Measurements from ENCODE around the gene CPLX3.

Gene CPLX3

GRCh38 chr15:74838746-74839525, 12.5 kb downstream of the CPLX3 start:
- TF ChIP-seq EZH2 (IDR thresholded peaks at IDR 0.05; ENCODE audit: borderline replicate concordance, low read length) (no peak), CTCF (IDR thresholded peaks at IDR 0.05; ENCODE audit: low read length) (no peak)
- H3K4me3 ChIP-seq (ENCODE audit: low read depth, low read length, poor library complexity, severe bottlenecking), result no peak overlapping the region
- H3K36me3 ChIP-seq (ENCODE audit: insufficient read depth, low read length), result peaks cover 20% of the 10 kb centered on the region; the same call in 1 of the 2 replicates
- H3K9ac ChIP-seq (ENCODE audit: low read length), result no peak overlapping the region
- no peak overlapping the region for H3K4me2 ChIP-seq (ENCODE audit: low read length)
- no peak overlapping the region for H3K27ac ChIP-seq (ENCODE audit: low read depth, low read length, poor library complexity, severe bottlenecking)
- H3K27me3 ChIP-seq (ENCODE audit: insufficient read depth, low read length), result no peaks in the 10 kb centered on the region
- no peaks in the 10 kb centered on the region for H4K20me1 ChIP-seq (ENCODE audit: insufficient read depth, low read length)
- no peaks in the 10 kb centered on the region for H3K9me2 ChIP-seq (ENCODE audit: low read depth, low read length)
- no peaks in the 10 kb centered on the region for H3F3A ChIP-seq (ENCODE audit: insufficient read depth, low read length)
- peaks cover 34% of the 10 kb centered on the region for H3K4me1 ChIP-seq (ENCODE audit: insufficient read depth, low read length, severe bottlenecking)
- no peaks in the 10 kb centered on the region for H3K9me3 ChIP-seq (ENCODE audit: low read length)
- no peak overlapping the region for H2AFZ ChIP-seq (ENCODE audit: low read length)
- no peaks in the 10 kb centered on the region for H3K79me2 ChIP-seq (ENCODE audit: insufficient read depth, low read length)

- peak; percentile 50 for TF ChIP-seq CTCF (IDR thresholded peaks at IDR 0.05; ENCODE audit: low read length)
- no peak for TF ChIP-seq EZH2 (IDR thresholded peaks at IDR 0.05; ENCODE audit: borderline replicate concordance, low read length)
- no peaks in the 10 kb centered on the region for H4K20me1 ChIP-seq (ENCODE audit: insufficient read depth, low read length)
- H3K4me1 ChIP-seq (ENCODE audit: insufficient read depth, low read length, severe bottlenecking), result peaks cover 42% of the 10 kb centered on the region
- H3K4me2 ChIP-seq (ENCODE audit: low read length), result no peak overlapping the region; the same call in 1 of the 2 replicates
- no peak overlapping the region for H2AFZ ChIP-seq (ENCODE audit: low read length)
- H3K9me3 ChIP-seq (ENCODE audit: low read length), result no peaks in the 10 kb centered on the region
- no peak overlapping the region for H3K27ac ChIP-seq (ENCODE audit: low read depth, low read length, poor library complexity, severe bottlenecking)
- H3K36me3 ChIP-seq (ENCODE audit: insufficient read depth, low read length), result peaks cover 27% of the 10 kb centered on the region; the same call in 1 of the 2 replicates
- peak overlapping the region; percentile 17; the same call in 1 of the 2 replicates for H3K9ac ChIP-seq (ENCODE audit: low read length)
- H3K9me2 ChIP-seq (ENCODE audit: low read depth, low read length), result no peaks in the 10 kb centered on the region
- H3K27me3 ChIP-seq (ENCODE audit: insufficient read depth, low read length), result no peaks in the 10 kb centered on the region
- no peak overlapping the region for H3K4me3 ChIP-seq (ENCODE audit: low read depth, low read length, poor library complexity, severe bottlenecking)
- no peaks in the 10 kb centered on the region for H3K79me2 ChIP-seq (ENCODE audit: insufficient read depth, low read length)
- H3F3A ChIP-seq (ENCODE audit: insufficient read depth, low read length), result no peaks in the 10 kb centered on the region
Observed at GRCh38 chr15:74839526-74840395, 13.3 kb downstream of the CPLX3 start.

GRCh38 chr15:74840851-74841775, 14.7 kb downstream of the CPLX3 start:
- peak overlapping the region; percentile 78 for H3K4me3 ChIP-seq (ENCODE audit: low read depth, low read length, poor library complexity, severe bottlenecking)
- H3K36me3 ChIP-seq (ENCODE audit: insufficient read depth, low read length), result peaks cover 27% of the 10 kb centered on the region; the same call in 1 of the 2 replicates
- peak overlapping the region; percentile 82; the same call in 1 of the 2 replicates for H3K9ac ChIP-seq (ENCODE audit: low read length)

More at GRCh38 chr15:74840851-74841775, 14.7 kb downstream of the CPLX3 start:
- Histone ChIP-seq H4K20me1 (ENCODE audit: insufficient read depth, low read length) (no peaks in the 10 kb centered on the region), H3K79me2 (ENCODE audit: insufficient read depth, low read length) (no peaks in the 10 kb centered on the region), H2AFZ (ENCODE audit: low read length) (no peak overlapping the region), H3K27ac (ENCODE audit: low read depth, low read length, poor library complexity, severe bottlenecking) (no peak overlapping the region), H3K9me2 (ENCODE audit: low read depth, low read length) (no peaks in the 10 kb centered on the region), H3K9me3 (ENCODE audit: low read length) (no peaks in the 10 kb centered on the region), H3K4me2 (ENCODE audit: low read length) (peak overlapping the region; percentile 73), H3F3A (ENCODE audit: insufficient read depth, low read length) (no peaks in the 10 kb centered on the region), H3K27me3 (ENCODE audit: insufficient read depth, low read length) (no peaks in the 10 kb centered on the region), H3K4me1 (ENCODE audit: insufficient read depth, low read length, severe bottlenecking) (peaks cover 51% of the 10 kb centered on the region)
- no peak for TF ChIP-seq EZH2 (IDR thresholded peaks at IDR 0.05; ENCODE audit: borderline replicate concordance, low read length)
- TF ChIP-seq CTCF (IDR thresholded peaks at IDR 0.05; ENCODE audit: low read length), result no peak

All from OCI-LY1 (cell line).